A549 (cell line): ENCODE data around the gene NTM. TPM values are rescaled to one million over a fixed set of nuclear protein-coding genes. Genes with fewer than 3 reads are reported as not detected.
A peak's percentile ranks its signal among the peaks of the same experiment; 100 is the strongest.

Source experiments
- ATAC-seq, 2 experiments: fragments of 200-7000 bp in 1 of 2; fragments of >200 bp in 1 of 2; cut with Nextera tagmentation in 1 of 2; cut with Tn5 transposase in 1 of 2; 3 replicates each; pipeline versions ENCODE4 v1.8.0 to v1.9.1; 2018 to 2020; ENCODE audit warnings: mild to moderate bottlenecking in 1 of 2, moderate library complexity in 1 of 2
- CTCF ChIA-PET: fragments of 300-600 bp; sonication (Branson Sonifier 250); formaldehyde crosslinking; extraction: SDS; loops from one replicate; lab custom pipeline; 2021; ENCODE audit warnings: antibody characterized with exemption, inconsistent platforms; lab: Yijun Ruan, JAX
- POLR2A ChIA-PET: fragments of 350-600 bp; formaldehyde crosslinking; extraction: SDS; loops from one replicate; lab custom pipeline; 2021; ENCODE audit warnings: antibody characterized with exemption, inconsistent platforms; lab: Yijun Ruan, JAX
- DNase-seq, 2 experiments: peaks; one replicate each; pipeline versions ENCODE4 v3.0.0 to v3.0.0-alpha.2; 2011 to 2016; ENCODE audit warnings: low read depth in 1 of 2, low spot score in 1 of 2
- FAIRE-seq: peaks from 2 replicates; lab custom pipeline; 2011; peaks lifted over from hg19 to GRCh38; lab: Jason Lieb, UNC
- H3K27ac ChIP-seq, 2 experiments: fragments of >200 bp; sonication (Bioruptor Twin); formaldehyde crosslinking; 3 replicates each; pipeline ENCODE4 v1.5.1; 2016 to 2017
- H3K4me1 ChIP-seq: fragments of >200 bp; sonication (Bioruptor Twin); formaldehyde crosslinking; 3 replicates; pipeline ENCODE4 v1.6.1; 2016
- H3K4me2 ChIP-seq: fragments of >200 bp; sonication (Bioruptor Twin); formaldehyde crosslinking; 3 replicates; pipeline ENCODE4 v1.6.1; 2016
- H3K4me3 ChIP-seq: fragments of >200 bp; sonication (Bioruptor Twin); formaldehyde crosslinking; 3 replicates; pipeline ENCODE4 v1.5.1; 2016
- H3K9me3 ChIP-seq: fragments of >200 bp; sonication (Bioruptor Twin); formaldehyde crosslinking; 3 replicates; pipeline ENCODE4 v1.6.1; 2016
- CHD4 ChIP-seq: fragments of 200-600 bp; sonication (generic); IDR thresholded peaks from 2 replicates; pipeline ENCODE4 v1.6.1; 2016; ENCODE audit warnings: antibody characterized with exemption, mild to moderate bottlenecking, borderline replicate concordance
- CTCF ChIP-seq: fragments of >200 bp; sonication (Bioruptor Twin); formaldehyde crosslinking; IDR thresholded peaks from 3 replicates; pipeline ENCODE4 v1.5.1; 2016
- E2F6 ChIP-seq: IDR thresholded peaks from 2 replicates; pipeline ENCODE4 v1.6.1; 2012; ENCODE audit warnings: low read depth, borderline replicate concordance
- EHF ChIP-seq: fragments of 250-450 bp; sonication (Bioruptor Pico); IDR thresholded peaks from 2 replicates; pipeline ENCODE4 v1.5.0; 2020; ENCODE audit warnings: mild to moderate bottlenecking
- EHMT2 ChIP-seq: fragments of 200-600 bp; sonication (generic); IDR thresholded peaks from 2 replicates; pipeline ENCODE4 v1.6.1; 2016; ENCODE audit warnings: antibody characterized with exemption, low read depth, mild to moderate bottlenecking, moderate library complexity
- ELK1 ChIP-seq: fragments of 150-350 bp; IDR thresholded peaks from 2 replicates; pipeline ENCODE4 v1.6.1; 2014; ENCODE audit warnings: low read depth, mild to moderate bottlenecking, low read length
- ESRRA ChIP-seq: fragments of 150-350 bp; IDR thresholded peaks from 2 replicates; pipeline ENCODE4 v1.6.1; 2014; ENCODE audit warnings: mild to moderate bottlenecking, low read length, borderline replicate concordance
- FOSB ChIP-seq: fragments of 250-450 bp; sonication (Bioruptor Pico); IDR thresholded peaks from 2 replicates; pipeline ENCODE4 v1.5.0; 2020; ENCODE audit warnings: mild to moderate bottlenecking, moderate library complexity
- FOSL2 ChIP-seq, 2 experiments: fragments of 450-650 bp in 1 of 2; fragments of >200 bp in 1 of 2; sonication (Bioruptor Twin) in 1 of 2; formaldehyde crosslinking; IDR thresholded peaks; 2 replicates each; pipeline versions ENCODE4 v1.5.0 to v1.6.1; 2016 to 2020; ENCODE audit warnings: mild to moderate bottlenecking in 1 of 2, moderate library complexity in 1 of 2
- FOXS1 ChIP-seq: fragments of 250-450 bp; sonication (Bioruptor Pico); IDR thresholded peaks from 2 replicates; pipeline ENCODE4 v1.5.0; 2020; ENCODE audit warnings: mild to moderate bottlenecking, moderate library complexity
- HDAC2 ChIP-seq: fragments of 200-600 bp; sonication (generic); IDR thresholded peaks from 2 replicates; pipeline ENCODE4 v1.6.1; 2016
- HES2 ChIP-seq: fragments of >200 bp; sonication (Bioruptor Twin); formaldehyde crosslinking; IDR thresholded peaks from 2 replicates; pipeline ENCODE4 v1.6.1; 2016
- HOXA7 ChIP-seq: fragments of 250-450 bp; sonication (Bioruptor Pico); IDR thresholded peaks from 2 replicates; pipeline ENCODE4 v1.5.0; 2020; ENCODE audit warnings: mild to moderate bottlenecking, moderate library complexity
- JUN ChIP-seq, 2 experiments: fragments of >200 bp; sonication (Bioruptor Twin); formaldehyde crosslinking; IDR thresholded peaks; 2 replicates in 1 of 2; 3 replicates in 1 of 2; pipeline ENCODE4 v1.6.1; 2016 to 2017
- KDM1A ChIP-seq: fragments of 200-600 bp; sonication (generic); IDR thresholded peaks from 2 replicates; pipeline ENCODE4 v1.6.1; 2016; ENCODE audit warnings: low read depth, mild to moderate bottlenecking
- MAFK ChIP-seq: fragments of 450-650 bp; IDR thresholded peaks from 2 replicates; pipeline ENCODE4 v1.6.1; 2014; ENCODE audit not compliant: partially characterized antibody
- MAZ ChIP-seq: fragments of 150-350 bp; IDR thresholded peaks from 2 replicates; pipeline ENCODE4 v1.6.1; 2014; ENCODE audit warnings: antibody characterized with exemption, low read depth, low read length, borderline replicate concordance
- MYC ChIP-seq: IDR thresholded peaks from 2 replicates; pipeline ENCODE4 v1.6.1; 2012; ENCODE audit warnings: mild to moderate bottlenecking, inconsistent platforms, low read length, improper control_type of control experiment, borderline replicate concordance
- NFE2L2 ChIP-seq: fragments of 150-350 bp; conservative IDR thresholded peaks from 2 replicates; pipeline ENCODE4 v1.6.1; 2014; ENCODE audit warnings: low read length
- POLR2A ChIP-seq: IDR thresholded peaks from 2 replicates; pipeline ENCODE4 v1.6.1; 2012; ENCODE audit warnings: mild to moderate bottlenecking, low read length
- RFX5 ChIP-seq: fragments of 450-650 bp; IDR thresholded peaks from 2 replicates; pipeline ENCODE4 v1.7.1; 2014; ENCODE audit warnings: antibody characterized with exemption, mild to moderate bottlenecking, moderate library complexity
- RNF2 ChIP-seq: fragments of 200-600 bp; sonication (generic); IDR thresholded peaks from 2 replicates; pipeline ENCODE4 v1.6.1; 2016; ENCODE audit warnings: low read depth, mild to moderate bottlenecking, antibody characterized with exemption, moderate library complexity, borderline replicate concordance
- SMC3 ChIP-seq: fragments of >200 bp; sonication (Bioruptor Twin); formaldehyde crosslinking; IDR thresholded peaks from 3 replicates; pipeline ENCODE4 v1.6.1; 2018; ENCODE audit warnings: inconsistent platforms
- TP53 ChIP-seq: fragments of 250-450 bp; sonication (Bioruptor Pico); IDR thresholded peaks from 2 replicates; pipeline ENCODE4 v1.5.0; 2021; ENCODE audit warnings: mild to moderate bottlenecking, moderate library complexity
- USF2 ChIP-seq: fragments of 450-650 bp; IDR thresholded peaks from 2 replicates; pipeline ENCODE4 v1.6.1; 2014; ENCODE audit warnings: antibody characterized with exemption
- ZC3H11A ChIP-seq: fragments of 450-650 bp; IDR thresholded peaks from 2 replicates; pipeline ENCODE4 v1.6.1; 2014; ENCODE audit warnings: antibody characterized with exemption, mild to moderate bottlenecking
- ZFP36 ChIP-seq: fragments of 450-650 bp; IDR thresholded peaks from 2 replicates; pipeline ENCODE4 v1.6.1; 2014; ENCODE audit warnings: borderline replicate concordance; ENCODE audit not compliant: partially characterized antibody
- WGBS: methylation state at CpG from one replicate; pipeline ENCODE4 v1.1.6; 2017; ENCODE audit errors: missing lambda C conversion rate; 5-methylcytosine and 5-hydroxymethylcytosine counted together
- polyA plus RNA-seq, 4 experiments: library from polyadenylated mRNA; depleted of rRNA in 3 of 4; stranded (reverse); fragments of >200 nt; fragmentation: RNase III in 1 of 4; extraction: RNeasy Plus Mini Kit Qiagen cat#74134 plus additional on column Dnase treatment in 1 of 4; gene quantifications; 2 replicates in 3 of 4; 3 replicates in 1 of 4; pipeline ENCODE4 v1.2.3, GENCODE V29; 2011 to 2017

NTM gene
- polyA plus RNA-seq, 2 of the 4 experiments (the other 2 are of a cell fraction): not detected

GRCh38 chr11:131375915-131376314 lies 5.5 kb downstream of the NTM start:
- Histone ChIP-seq H3K9me3 (no peaks in the 10 kb centered on the region), H3K27ac (no peak overlapping the region), H3K4me3 (no peak overlapping the region), H3K4me2 (no peak overlapping the region), H3K4me1 (no peaks in the 10 kb centered on the region)
- no peak for ATAC-seq
- ChIA-PET POLR2A (no interaction called here), CTCF (no interaction called here)
- TF ChIP-seq EHF (CRISPR knock-in tag) (no peak), MYC (no peak), FOXS1 (no peak), MAZ (no peak), E2F6 (no peak), FOSB (no peak), ZFP36 (no peak), POLR2A (no peak), RFX5 (no peak), RNF2 (no peak), HES2 (no peak)
- 0% methylated on average over 3 of the region's 3 CpGs for WGBS
- no peak for DNase-seq
- FAIRE-seq: no peak

GRCh38 chr11:131378931-131379330 lies 8.5 kb downstream of the NTM start:
- Histone ChIP-seq H3K9me3 (no peaks in the 10 kb centered on the region), H3K4me3 (no peak overlapping the region), H3K4me2 (no peak overlapping the region), H3K27ac (no peak overlapping the region), H3K4me1 (no peaks in the 10 kb centered on the region)
- ATAC-seq: no peak
- FAIRE-seq: no peak
- WGBS: 17% methylated on average over 1 of the region's 1 CpG
- DNase-seq: no peak
- ChIA-PET POLR2A (no interaction called here), CTCF (no interaction called here)
- TF ChIP-seq MAFK: no peak
- no peak for TF ChIP-seq ZC3H11A
- no peak for TF ChIP-seq KDM1A

- Histone ChIP-seq H3K9me3 (no peaks in the 10 kb centered on the region), H3K4me1 (no peaks in the 10 kb centered on the region), H3K27ac (no peak overlapping the region), H3K4me3 (no peak overlapping the region)
- DNase-seq: no peak
- WGBS: 41% methylated on average over 4 of the region's 4 CpGs
- no peak for FAIRE-seq
- POLR2A ChIA-PET: no interaction called here
- TF ChIP-seq ZFP36: no peak
- TF ChIP-seq ELK1: no peak
- TF ChIP-seq NFE2L2: peak; percentile 44
- peak; percentile 60 for TF ChIP-seq MAFK
- TF ChIP-seq, all 56 proteins: peak for 2
- H3K4me2 ChIP-seq: no peak overlapping the region
- CTCF ChIA-PET: interaction anchor here (1.1 kb wide), 1 partner anchor 321 kb away, joined by 3 read pairs; no protein-coding TSS in a partner anchor
- no peak for ATAC-seq
Measured at GRCh38 chr11:131385763-131386390, 15.5 kb downstream of the NTM start.

- WGBS: 31% methylated on average over 2 of the region's 2 CpGs
- no peak for FAIRE-seq
- CTCF ChIA-PET: interaction anchor here (1.1 kb wide), 1 partner anchor 322 kb away, joined by 3 read pairs; no protein-coding TSS in a partner anchor
- TF ChIP-seq FOSL2 (IDR thresholded peaks at IDR 0.05) (no peak), FOSL2 (CRISPR knock-in tag; IDR thresholded peaks at IDR 0.05) (no peak), EHMT2 (no peak), SMC3 (no peak), USF2 (no peak), CTCF (no peak), JUN (IDR thresholded peaks at IDR 0.05) (no peak), CHD4 (no peak), MAZ (no peak), ESRRA (no peak), TP53 (CRISPR knock-in tag) (no peak), HOXA7 (CRISPR knock-in tag) (no peak), HDAC2 (no peak)
Measured at GRCh38 chr11:131386408-131386807, 16.0 kb downstream of the NTM start.

More at GRCh38 chr11:131386408-131386807, 16.0 kb downstream of the NTM start:
- ATAC-seq (no peak), DNase-seq (no peak)
- POLR2A ChIA-PET: no interaction called here
- Histone ChIP-seq H3K4me1 (no peaks in the 10 kb centered on the region), H3K4me3 (no peak overlapping the region), H3K9me3 (no peaks in the 10 kb centered on the region), H3K27ac (no peak overlapping the region), H3K4me2 (no peak overlapping the region)
